IPS-20b (cell line): Measurements from ENCODE around the gene NTN1.

Source experiments
- H3K27ac ChIP-seq: one replicate; pipeline ENCODE4 v1.5.1; 2013; ENCODE audit warnings: low read length
- H3K27me3 ChIP-seq: 2 replicates; pipeline ENCODE4 v1.6.1; 2013; ENCODE audit warnings: mild to moderate bottlenecking, low read length, inconsistent platforms; ENCODE audit not compliant: insufficient read depth
- H3K36me3 ChIP-seq: 2 replicates; pipeline ENCODE4 v1.6.1; 2013; ENCODE audit warnings: low read depth, mild to moderate bottlenecking, inconsistent platforms, low read length, moderate library complexity; ENCODE audit not compliant: insufficient read depth
- H3K4me1 ChIP-seq: 2 replicates; pipeline ENCODE4 v1.6.1; 2013; ENCODE audit warnings: mild to moderate bottlenecking, control low read depth, inconsistent platforms, low read length, moderate library complexity; ENCODE audit not compliant: insufficient read depth
- H3K4me3 ChIP-seq: 2 replicates; pipeline ENCODE4 v1.5.1; 2013; ENCODE audit warnings: mild to moderate bottlenecking, low read length, inconsistent platforms
- H3K9ac ChIP-seq: 2 replicates; pipeline ENCODE4 v1.6.1; 2013; ENCODE audit warnings: low read depth, mild to moderate bottlenecking, inconsistent platforms, low read length, moderate library complexity
- H3K9me3 ChIP-seq: 2 replicates; pipeline ENCODE4 v1.6.1; 2013; ENCODE audit warnings: mild to moderate bottlenecking, low read depth, low read length, inconsistent platforms; ENCODE audit not compliant: insufficient read depth

Gene NTN1

DNA sequence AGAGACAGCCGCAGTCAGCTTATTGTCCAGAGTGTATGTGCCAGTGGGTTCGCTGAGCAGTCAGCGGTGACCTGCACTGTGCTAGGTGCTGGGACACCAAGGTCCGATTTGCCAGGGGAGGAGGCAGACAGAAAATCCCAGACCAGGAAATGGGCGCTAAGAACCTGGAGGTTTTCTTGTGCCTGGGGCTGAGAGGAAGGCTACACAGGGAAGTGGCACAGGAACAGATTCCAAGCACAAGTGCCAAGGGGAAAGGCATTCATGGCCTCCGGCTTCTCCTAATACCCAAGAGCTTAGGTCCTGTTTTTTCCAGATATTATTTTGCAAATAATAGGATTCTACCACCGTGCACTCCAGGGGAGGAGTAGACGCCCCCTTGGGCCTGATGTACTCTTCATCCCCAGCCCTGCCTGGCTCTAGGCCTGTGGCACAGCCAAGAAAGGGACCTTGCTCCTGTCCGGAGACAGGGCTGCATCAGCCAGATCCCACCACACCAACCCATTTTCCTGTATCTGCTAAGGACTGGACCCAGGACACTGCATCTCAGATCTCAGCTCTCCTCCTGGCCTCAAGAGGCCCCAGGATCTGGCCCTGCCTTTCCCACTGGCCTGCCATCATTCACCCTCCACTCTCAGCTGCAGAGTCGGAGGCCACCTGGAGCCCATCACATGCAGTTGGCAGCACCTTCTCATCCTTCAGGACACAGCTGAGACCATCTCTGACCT, 187.2 kb downstream of the NTN1 start:
- no peak overlapping the region for H3K9ac ChIP-seq
- no peaks in the 10 kb centered on the region for H3K4me1 ChIP-seq
- H3K27ac ChIP-seq, result no peak overlapping the region
- peaks cover 13% of the 10 kb centered on the region; the same call in 1 of the 2 replicates for H3K27me3 ChIP-seq
- H3K9me3 ChIP-seq, result no peaks in the 10 kb centered on the region
- H3K4me3 ChIP-seq, result no peak overlapping the region
- no peaks in the 10 kb centered on the region for H3K36me3 ChIP-seq

GRCh38 chr17:9209347-9209746, 188.0 kb downstream of the NTN1 start:
- Histone ChIP-seq H3K36me3 (no peaks in the 10 kb centered on the region), H3K27me3 (peaks cover 13% of the 10 kb centered on the region; the same call in 1 of the 2 replicates), H3K27ac (no peak overlapping the region), H3K9ac (no peak overlapping the region), H3K4me3 (no peak overlapping the region), H3K9me3 (no peaks in the 10 kb centered on the region), H3K4me1 (no peaks in the 10 kb centered on the region)

GRCh38 chr17:9209781-9210370, 188.6 kb downstream of the NTN1 start:
- Histone ChIP-seq H3K9ac (no peak overlapping the region), H3K36me3 (no peaks in the 10 kb centered on the region), H3K4me1 (no peaks in the 10 kb centered on the region), H3K27me3 (peaks cover 12% of the 10 kb centered on the region; the same call in 1 of the 2 replicates), H3K27ac (no peak overlapping the region), H3K4me3 (no peak overlapping the region), H3K9me3 (no peaks in the 10 kb centered on the region)

DNA sequence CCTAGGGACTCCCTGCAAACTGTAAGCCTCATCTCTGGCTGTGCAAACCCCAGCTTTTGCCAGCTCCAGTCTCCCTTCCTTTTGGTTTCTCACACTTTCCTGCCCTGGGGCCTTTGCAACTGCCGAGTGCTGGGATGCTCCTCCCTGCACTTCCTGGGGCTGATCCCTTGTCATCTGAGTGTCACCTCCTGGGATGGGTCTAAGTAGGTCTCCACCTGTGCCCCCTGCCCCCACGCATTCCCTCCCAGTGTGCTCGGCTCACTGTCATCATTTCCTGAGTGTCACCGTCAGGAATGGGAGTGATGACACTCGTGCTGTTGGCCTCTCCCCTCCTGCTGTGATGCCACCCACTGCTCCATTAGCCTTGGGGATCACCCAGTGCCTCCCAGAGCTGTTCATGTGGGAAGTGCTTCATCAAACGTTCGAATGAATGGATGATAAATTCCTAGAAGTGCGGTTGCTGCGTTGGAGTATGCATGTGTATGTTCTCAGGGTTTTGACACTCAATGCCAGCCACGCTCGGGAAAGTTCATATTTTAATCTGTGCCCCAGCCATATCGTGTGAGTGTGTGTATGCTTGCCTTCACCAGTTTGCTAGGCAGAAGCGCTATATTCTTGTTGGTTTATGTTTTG, 189.9 kb downstream of the NTN1 start:
- Histone ChIP-seq H3K4me1 (no peaks in the 10 kb centered on the region), H3K9me3 (peaks cover 13% of the 10 kb centered on the region), H3K27ac (no peak overlapping the region), H3K9ac (no peak overlapping the region), H3K36me3 (no peaks in the 10 kb centered on the region), H3K4me3 (no peak overlapping the region), H3K27me3 (peaks cover 7% of the 10 kb centered on the region; the same call in 1 of the 2 replicates)

GRCh38 chr17:9212376-9213302, 191.3 kb downstream of the NTN1 start:
- H3K9me3 ChIP-seq, result peaks cover 13% of the 10 kb centered on the region
- no peak overlapping the region for H3K27ac ChIP-seq
- no peaks in the 10 kb centered on the region for H3K36me3 ChIP-seq
- H3K27me3 ChIP-seq, result peaks cover 13% of the 10 kb centered on the region; the same call in 1 of the 2 replicates
- no peak overlapping the region for H3K4me3 ChIP-seq
- H3K4me1 ChIP-seq, result no peaks in the 10 kb centered on the region
- no peak overlapping the region for H3K9ac ChIP-seq

- Histone ChIP-seq H3K4me3 (no peak overlapping the region), H3K9ac (no peak overlapping the region), H3K36me3 (no peaks in the 10 kb centered on the region), H3K9me3 (peaks cover 13% of the 10 kb centered on the region), H3K27me3 (peaks cover 19% of the 10 kb centered on the region; the same call in 1 of the 2 replicates), H3K4me1 (no peaks in the 10 kb centered on the region; the same call in 1 of the 2 replicates), H3K27ac (no peak overlapping the region)
These were observed 192.0 kb downstream of the NTN1 start for GRCh38 chr17:9213303-9213640.

- peaks cover 13% of the 10 kb centered on the region for H3K9me3 ChIP-seq
- no peaks in the 10 kb centered on the region for H3K36me3 ChIP-seq
- H3K9ac ChIP-seq, result no peak overlapping the region
- peaks cover 34% of the 10 kb centered on the region; the same call in 1 of the 2 replicates for H3K27me3 ChIP-seq
- H3K4me3 ChIP-seq, result no peak overlapping the region
- no peaks in the 10 kb centered on the region; the same call in none of the 2 replicates for H3K4me1 ChIP-seq
- H3K27ac ChIP-seq, result no peak overlapping the region
These were observed 194.2 kb downstream of the NTN1 start for GRCh38 chr17:9215465-9215864.

DNA sequence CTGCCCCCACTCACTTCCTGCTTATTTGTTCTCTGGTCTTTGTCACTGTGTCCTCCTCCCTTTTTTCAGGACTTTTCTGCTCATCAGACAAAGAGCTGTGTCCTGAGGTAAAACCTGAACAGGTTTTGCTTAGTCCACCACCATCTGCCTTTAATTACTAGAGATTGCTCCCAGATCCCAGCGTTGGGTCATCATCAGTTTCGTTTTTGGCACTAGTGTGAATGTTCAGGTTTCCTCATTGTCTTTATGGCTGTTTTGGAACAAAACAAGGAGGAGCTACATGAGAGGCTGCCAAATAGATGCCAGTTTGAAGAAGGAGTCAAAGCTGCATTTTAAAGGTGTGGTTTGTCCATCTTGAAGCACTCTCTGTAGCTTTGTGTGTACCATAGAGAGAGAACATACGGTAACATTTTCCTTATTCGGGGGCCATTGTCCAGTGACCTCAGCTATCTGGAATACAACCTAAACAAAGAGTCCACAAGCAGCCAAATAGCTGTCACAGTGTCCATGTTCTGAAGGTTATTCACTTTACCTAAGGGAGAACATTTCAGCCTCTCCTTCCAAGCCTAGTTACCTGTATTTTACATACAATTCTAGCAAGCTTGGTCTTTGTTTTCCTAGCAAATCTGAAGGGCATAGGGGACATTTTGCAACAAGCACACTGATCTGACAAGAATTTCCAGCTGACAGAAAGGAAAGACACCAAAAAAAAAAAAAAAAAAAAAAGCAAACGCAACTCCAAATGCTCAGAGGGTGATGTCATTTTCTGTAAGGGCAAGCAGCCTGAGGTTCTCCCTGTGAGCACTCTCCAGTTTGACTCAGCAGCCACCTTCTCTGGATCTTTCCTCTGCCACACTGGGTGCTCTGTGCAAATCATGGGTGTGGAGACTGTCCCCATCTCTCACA, 196.1 kb downstream of the NTN1 start:
- H3K9ac ChIP-seq, result no peak overlapping the region
- H3K9me3 ChIP-seq, result peaks cover 13% of the 10 kb centered on the region
- H3K4me1 ChIP-seq, result peaks cover 5% of the 10 kb centered on the region
- no peak overlapping the region for H3K27ac ChIP-seq
- H3K36me3 ChIP-seq, result no peaks in the 10 kb centered on the region
- H3K27me3 ChIP-seq, result peaks cover 31% of the 10 kb centered on the region; the same call in 1 of the 2 replicates
- H3K4me3 ChIP-seq, result no peak overlapping the region

DNA sequence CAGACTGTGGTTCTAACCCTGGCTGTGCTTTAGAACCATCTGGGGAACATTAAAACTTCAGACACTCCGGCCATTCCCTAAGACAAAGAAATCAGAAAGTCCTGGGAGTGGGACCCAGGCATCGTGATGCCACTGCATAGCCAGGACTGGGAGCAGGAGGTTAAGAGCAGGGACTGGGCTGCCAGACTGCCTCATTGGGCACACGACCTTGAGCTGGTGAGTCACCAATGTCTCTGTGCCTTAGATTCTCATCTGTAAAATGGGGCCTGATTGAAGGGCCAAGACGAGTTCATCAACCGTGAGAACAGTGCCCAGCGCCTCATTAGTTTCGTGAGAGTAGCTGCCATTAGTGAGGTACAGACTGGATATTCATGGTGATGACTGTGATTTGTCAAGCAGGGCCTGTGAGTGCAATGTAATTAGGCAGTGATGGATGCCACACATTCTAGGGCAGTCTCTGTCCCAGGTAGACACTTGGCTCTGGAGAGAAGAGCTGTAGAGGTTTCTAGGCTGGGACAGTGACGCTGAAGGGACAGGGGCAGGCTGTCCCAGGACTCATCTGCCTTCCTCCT, 196.8 kb downstream of the NTN1 start:
- H3K9me3 ChIP-seq, result peaks cover 13% of the 10 kb centered on the region
- no peaks in the 10 kb centered on the region for H3K36me3 ChIP-seq
- H3K9ac ChIP-seq, result no peak overlapping the region
- peaks cover 35% of the 10 kb centered on the region; the same call in 1 of the 2 replicates for H3K27me3 ChIP-seq
- peaks cover 5% of the 10 kb centered on the region for H3K4me1 ChIP-seq
- no peak overlapping the region for H3K4me3 ChIP-seq
- no peak overlapping the region for H3K27ac ChIP-seq

GRCh38 chr17:9218911-9219310, 197.6 kb downstream of the NTN1 start:
- Histone ChIP-seq H3K9ac (no peak overlapping the region), H3K4me3 (no peak overlapping the region), H3K27ac (no peak overlapping the region), H3K4me1 (peaks cover 5% of the 10 kb centered on the region), H3K36me3 (no peaks in the 10 kb centered on the region), H3K27me3 (peaks cover 40% of the 10 kb centered on the region; the same call in 1 of the 2 replicates), H3K9me3 (peaks cover 13% of the 10 kb centered on the region)
